Gastrocnemius medialis (tissue), 4 donors: ENCODE results near the gene EYS.

Experiments used
- POLR2A ChIP-seq, 2 donors: fragments of 450-650 bp; IDR thresholded peaks; one replicate each; pipeline ENCODE4 v1.6.1; 2017; ENCODE audit warnings: antibody characterized with exemption in 2 of 2, mild to moderate bottlenecking in 2 of 2, moderate library complexity in 2 of 2
- TF ChIP-seq, protein P1 (sequence below), 5 experiments: fragments of 450-650 bp in 3 of 5; fragments of 200-600 bp in 2 of 5; sonication (generic) in 2 of 5; IDR thresholded peaks in 4 of 5; conservative IDR thresholded peaks in 1 of 5; 1 replicate in 4 of 5; 2 replicates in 1 of 5; pipeline ENCODE4 v1.5.1; 2016 to 2019; ENCODE audit warnings: antibody characterized with exemption in 5 of 5, mild to moderate bottlenecking in 3 of 5, moderate library complexity in 3 of 5

DNA sequence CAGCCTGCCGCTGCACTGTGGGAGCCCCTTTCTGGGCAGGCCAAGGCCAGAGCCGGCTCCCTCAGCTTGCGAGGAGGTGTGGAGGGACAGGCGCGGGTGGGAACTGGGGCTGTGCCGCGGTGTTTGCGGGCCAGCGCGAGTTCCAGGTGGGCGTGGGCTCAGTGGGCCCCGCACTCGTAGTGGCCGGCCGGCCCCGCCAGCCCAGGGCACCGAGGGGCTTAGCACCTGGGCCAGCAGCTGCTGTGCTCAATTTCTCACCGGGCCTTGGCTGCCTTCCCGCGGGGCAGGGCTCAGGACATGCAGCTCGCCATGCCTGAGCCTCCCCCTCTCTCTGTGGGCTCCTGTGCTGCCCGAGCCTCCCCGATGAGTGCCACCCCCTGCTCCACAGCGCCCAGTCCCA, 1683.3 kb downstream of the EYS start:
- TF ChIP-seq, protein P1, sequence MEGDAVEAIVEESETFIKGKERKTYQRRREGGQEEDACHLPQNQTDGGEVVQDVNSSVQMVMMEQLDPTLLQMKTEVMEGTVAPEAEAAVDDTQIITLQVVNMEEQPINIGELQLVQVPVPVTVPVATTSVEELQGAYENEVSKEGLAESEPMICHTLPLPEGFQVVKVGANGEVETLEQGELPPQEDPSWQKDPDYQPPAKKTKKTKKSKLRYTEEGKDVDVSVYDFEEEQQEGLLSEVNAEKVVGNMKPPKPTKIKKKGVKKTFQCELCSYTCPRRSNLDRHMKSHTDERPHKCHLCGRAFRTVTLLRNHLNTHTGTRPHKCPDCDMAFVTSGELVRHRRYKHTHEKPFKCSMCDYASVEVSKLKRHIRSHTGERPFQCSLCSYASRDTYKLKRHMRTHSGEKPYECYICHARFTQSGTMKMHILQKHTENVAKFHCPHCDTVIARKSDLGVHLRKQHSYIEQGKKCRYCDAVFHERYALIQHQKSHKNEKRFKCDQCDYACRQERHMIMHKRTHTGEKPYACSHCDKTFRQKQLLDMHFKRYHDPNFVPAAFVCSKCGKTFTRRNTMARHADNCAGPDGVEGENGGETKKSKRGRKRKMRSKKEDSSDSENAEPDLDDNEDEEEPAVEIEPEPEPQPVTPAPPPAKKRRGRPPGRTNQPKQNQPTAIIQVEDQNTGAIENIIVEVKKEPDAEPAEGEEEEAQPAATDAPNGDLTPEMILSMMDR (IDR thresholded peaks at IDR 0.05 in 4 of 5, conservative IDR thresholded peaks at IDR 0.05 in 1 of 5), result no peak
- TF ChIP-seq POLR2A (IDR thresholded peaks at IDR 0.05), result no peak
